GM23338 (cell line): ENCODE data around the gene FLNC. TPM values are rescaled to one million over a fixed set of nuclear protein-coding genes. Genes with fewer than 3 reads are reported as not detected.

Experiments
- ATAC-seq: fragments of 200-7000 bp; cut with Tn5 transposase; 3 replicates; pipeline ENCODE4 v1.9.1; 2020
- DNase-seq: peaks from one replicate; pipeline ENCODE4 v3.0.0-alpha.2; 2015; ENCODE audit warnings: low spot score
- H2AFZ ChIP-seq: fragments of 200-600 bp; sonication (generic); 2 replicates; pipeline ENCODE4 v1.8.0; 2016; ENCODE audit warnings: antibody characterized with exemption, mild to moderate bottlenecking, moderate library complexity
- H3F3A ChIP-seq: fragments of 200-600 bp; sonication (generic); replicated peaks from 2 replicates; pipeline ENCODE4 v1.8.0; 2017; ENCODE audit warnings: antibody characterized with exemption, mixed run types, low read depth
- H3K27ac ChIP-seq: fragments of 200-600 bp; sonication (generic); 2 replicates; pipeline ENCODE4 v1.6.1; 2016; ENCODE audit warnings: low read depth
- H3K27me3 ChIP-seq: fragments of 200-600 bp; sonication (generic); 2 replicates; pipeline ENCODE4 v1.8.0; 2016; ENCODE audit warnings: mild to moderate bottlenecking, mixed run types, moderate library complexity; ENCODE audit not compliant: insufficient read depth
- H3K36me3 ChIP-seq: fragments of 200-600 bp; sonication (generic); 2 replicates; pipeline ENCODE4 v1.8.0; 2016; ENCODE audit warnings: mild to moderate bottlenecking; ENCODE audit not compliant: insufficient read depth
- H3K4me1 ChIP-seq: fragments of 200-600 bp; sonication (generic); 2 replicates; pipeline ENCODE4 v1.8.0; 2016; ENCODE audit warnings: mild to moderate bottlenecking, moderate library complexity; ENCODE audit not compliant: insufficient read depth
- H3K4me2 ChIP-seq: fragments of 200-600 bp; sonication (generic); 2 replicates; pipeline ENCODE4 v1.7.1; 2017; ENCODE audit warnings: mixed run types
- H3K4me3 ChIP-seq: fragments of 200-600 bp; sonication (generic); 2 replicates; pipeline ENCODE4 v1.6.1; 2016; ENCODE audit warnings: mixed run types
- H3K79me2 ChIP-seq: fragments of 200-600 bp; sonication (generic); replicated peaks from 2 replicates; pipeline ENCODE4 v1.8.0; 2017; ENCODE audit warnings: mild to moderate bottlenecking; ENCODE audit not compliant: insufficient read depth
- H3K9me2 ChIP-seq: fragments of 200-600 bp; sonication (generic); 2 replicates; pipeline ENCODE4 v1.8.0; 2017; ENCODE audit not compliant: insufficient read depth
- H4K20me1 ChIP-seq: fragments of 200-600 bp; sonication (generic); replicated peaks from 2 replicates; pipeline ENCODE4 v1.8.0; 2017; ENCODE audit warnings: mild to moderate bottlenecking; ENCODE audit not compliant: insufficient read depth
- H3K27ac Mint-ChIP-seq: 2 replicates; pipeline ENCODE4 v1.8.0; 2020; ENCODE audit warnings: inconsistent platforms, mild to moderate bottlenecking, moderate library complexity, mixed read lengths
- H3K27me3 Mint-ChIP-seq: 3 replicates; pipeline ENCODE4 v1.8.0; 2022; ENCODE audit warnings: low read depth, mild to moderate bottlenecking, moderate library complexity, mixed read lengths, inconsistent platforms; ENCODE audit not compliant: insufficient read depth, poor library complexity
- H3K36me3 Mint-ChIP-seq: 3 replicates; pipeline ENCODE4 v1.8.0; 2021; ENCODE audit warnings: low read depth, mild to moderate bottlenecking, inconsistent platforms, moderate library complexity, mixed read lengths
- H3K4me1 Mint-ChIP-seq: 3 replicates; pipeline ENCODE4 v1.8.0; 2020; ENCODE audit warnings: mild to moderate bottlenecking, inconsistent platforms, mixed read lengths
- H3K4me3 Mint-ChIP-seq: 3 replicates; pipeline ENCODE4 v1.8.0; 2021; ENCODE audit warnings: moderate library complexity, mild to moderate bottlenecking, inconsistent platforms, mixed read lengths
- H3K9me3 Mint-ChIP-seq: 3 replicates; pipeline ENCODE4 v1.8.0; 2020; ENCODE audit warnings: moderate library complexity, mild to moderate bottlenecking, inconsistent platforms, mixed read lengths
- CREB1 ChIP-seq: fragments of 250-450 bp; sonication (Bioruptor Pico); IDR thresholded peaks from 2 replicates; pipeline ENCODE4 v1.5.0; 2020; ENCODE audit warnings: low read depth, mild to moderate bottlenecking, moderate library complexity
- EZH2 ChIP-seq: fragments of 200-600 bp; sonication (generic); IDR thresholded peaks from one replicate; pipeline ENCODE4 v1.8.0; 2017; ENCODE audit warnings: antibody characterized with exemption, mild to moderate bottlenecking, low read depth; ENCODE audit not compliant: unreplicated experiment
- EZH2phosphoT487 ChIP-seq: fragments of 200-600 bp; sonication (generic); IDR thresholded peaks from one replicate; pipeline ENCODE4 v1.8.1; 2018; ENCODE audit warnings: antibody characterized with exemption; ENCODE audit not compliant: unreplicated experiment
- JUNB ChIP-seq: IDR thresholded peaks from one replicate; pipeline ENCODE4 v1.6.1; 2016; ENCODE audit warnings: antibody characterized with exemption; ENCODE audit not compliant: unreplicated experiment
- NANOG ChIP-seq: IDR thresholded peaks from 2 replicates; pipeline ENCODE4 v1.6.1; 2016; ENCODE audit warnings: antibody characterized with exemption, borderline replicate concordance
- POLR2AphosphoS5 ChIP-seq: IDR thresholded peaks from 2 replicates; pipeline ENCODE4 v1.6.1; 2016; ENCODE audit warnings: antibody characterized with exemption, low read depth
- STAT1 ChIP-seq: IDR thresholded peaks from one replicate; pipeline ENCODE4 v1.6.1; 2016; ENCODE audit warnings: antibody characterized with exemption; ENCODE audit not compliant: unreplicated experiment
- ZNF114 ChIP-seq: fragments of 250-450 bp; sonication (Bioruptor Pico); IDR thresholded peaks from 2 replicates; pipeline ENCODE4 v1.5.0; 2020; ENCODE audit warnings: mild to moderate bottlenecking, moderate library complexity
- ZNF331 ChIP-seq: fragments of 250-450 bp; sonication (Bioruptor Pico); IDR thresholded peaks from 2 replicates; pipeline ENCODE4 v1.5.0; 2020; ENCODE audit warnings: low read depth, mild to moderate bottlenecking, moderate library complexity
- ZNF462 ChIP-seq: fragments of 250-450 bp; sonication (Bioruptor Pico); IDR thresholded peaks from 2 replicates; pipeline ENCODE4 v1.5.0; 2020; ENCODE audit warnings: mild to moderate bottlenecking, moderate library complexity
- polyA plus RNA-seq: library from polyadenylated mRNA; unstranded; fragments of >200 nt; fragmentation: Nextera tagmentation; extraction: Ambion mirVana; gene quantifications from 2 replicates; pipeline ENCODE4 v1.2.1, GENCODE V29; 2016
- total RNA-seq: library from RNA; depleted of rRNA; stranded (reverse); fragments of >200 nt; shearing (Covaris generic); gene quantifications from 2 replicates; pipeline ENCODE4 v1.2.3, GENCODE V29; 2014
- TF ChIP-seq, protein P1 (sequence below): IDR thresholded peaks from 2 replicates; pipeline ENCODE4 v1.6.1; 2016; ENCODE audit warnings: antibody characterized with exemption
- TF ChIP-seq, protein P2 (sequence below): IDR thresholded peaks from one replicate; pipeline ENCODE4 v1.6.1; 2018; ENCODE audit warnings: antibody characterized with exemption; ENCODE audit not compliant: unreplicated experiment

The FLNC gene
- total and polyA plus RNA-seq, 2 experiments from 2014 or later: 0.65 to 11.8 TPM

GRCh38 chr7:128894101-128894440 lies 63.9 kb downstream of the FLNC start:
- H4K20me1 ChIP-seq: no peaks in the 10 kb centered on the region
- Mint-ChIP-seq H3K4me1 (no peaks in the 10 kb centered on the region; the same call in 2 of the 3 replicates), H3K27me3 (peaks cover 9% of the 10 kb centered on the region), H3K36me3 (peaks cover 4% of the 10 kb centered on the region), H3K9me3 (peaks cover 5% of the 10 kb centered on the region; the same call in 2 of the 3 replicates), H3K27ac (no peak overlapping the region), H3K4me3 (no peak overlapping the region)
- peaks cover 6% of the 10 kb centered on the region; the same call in 1 of the 2 replicates for H3K4me1 ChIP-seq
- no peak overlapping the region for H3K4me2 ChIP-seq
- H3K27ac ChIP-seq: no peak overlapping the region
- DNase-seq (no peak), ATAC-seq (no peak)
- 0 out of 2 replicates have a peak, but pooled peaks cover 7% of the 10 kb centered on the region for H3K36me3 ChIP-seq
- H2AFZ ChIP-seq: no peak overlapping the region
- H3K79me2 ChIP-seq: no peaks in the 10 kb centered on the region
- H3K9me2 ChIP-seq: no peaks in the 10 kb centered on the region
- no peak overlapping the region for H3K4me3 ChIP-seq
- H3K27me3 ChIP-seq: peaks cover 10% of the 10 kb centered on the region; the same call in 1 of the 2 replicates
- no peaks in the 10 kb centered on the region for H3F3A ChIP-seq
- TF ChIP-seq, protein P1, sequence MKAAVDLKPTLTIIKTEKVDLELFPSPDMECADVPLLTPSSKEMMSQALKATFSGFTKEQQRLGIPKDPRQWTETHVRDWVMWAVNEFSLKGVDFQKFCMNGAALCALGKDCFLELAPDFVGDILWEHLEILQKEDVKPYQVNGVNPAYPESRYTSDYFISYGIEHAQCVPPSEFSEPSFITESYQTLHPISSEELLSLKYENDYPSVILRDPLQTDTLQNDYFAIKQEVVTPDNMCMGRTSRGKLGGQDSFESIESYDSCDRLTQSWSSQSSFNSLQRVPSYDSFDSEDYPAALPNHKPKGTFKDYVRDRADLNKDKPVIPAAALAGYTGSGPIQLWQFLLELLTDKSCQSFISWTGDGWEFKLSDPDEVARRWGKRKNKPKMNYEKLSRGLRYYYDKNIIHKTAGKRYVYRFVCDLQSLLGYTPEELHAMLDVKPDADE: no peak

- DNase-seq (no peak), ATAC-seq (no peak)
- H3K4me1 ChIP-seq: no peaks in the 10 kb centered on the region
- H3K4me2 ChIP-seq: no peak overlapping the region
- no peaks in the 10 kb centered on the region for H3F3A ChIP-seq
- peaks cover under 1% of the 10 kb centered on the region; the same call in 1 of the 2 replicates for H3K27me3 ChIP-seq
- H3K27ac Mint-ChIP-seq: no peak overlapping the region
- H3K36me3 ChIP-seq: 0 out of 2 replicates have a peak, but pooled peaks cover 7% of the 10 kb centered on the region
- no peaks in the 10 kb centered on the region for H3K4me1 Mint-ChIP-seq
- H3K36me3 Mint-ChIP-seq: peaks cover 4% of the 10 kb centered on the region
- peaks cover 4% of the 10 kb centered on the region for H3K27me3 Mint-ChIP-seq
- H3K4me3 ChIP-seq: no peak overlapping the region
- no peaks in the 10 kb centered on the region for H4K20me1 ChIP-seq
- no peaks in the 10 kb centered on the region for H3K79me2 ChIP-seq
- H3K27ac ChIP-seq: no peak overlapping the region
- H3K9me2 ChIP-seq: 0 out of 2 replicates have a peak, but pooled peaks cover 2% of the 10 kb centered on the region
- H3K4me3 Mint-ChIP-seq: no peak overlapping the region
- H3K9me3 Mint-ChIP-seq: peaks cover 7% of the 10 kb centered on the region; the same call in 2 of the 3 replicates
- no peak overlapping the region for H2AFZ ChIP-seq
- TF ChIP-seq STAT1 (no peak), ZNF462 (CRISPR knock-in tag) (no peak), POLR2AphosphoS5 (no peak), JUNB (no peak), CREB1 (no peak), EZH2phosphoT487 (no peak), ZNF331 (no peak), ZNF114 (CRISPR knock-in tag) (no peak), NANOG (no peak), EZH2 (no peak)
- TF ChIP-seq, protein P2, sequence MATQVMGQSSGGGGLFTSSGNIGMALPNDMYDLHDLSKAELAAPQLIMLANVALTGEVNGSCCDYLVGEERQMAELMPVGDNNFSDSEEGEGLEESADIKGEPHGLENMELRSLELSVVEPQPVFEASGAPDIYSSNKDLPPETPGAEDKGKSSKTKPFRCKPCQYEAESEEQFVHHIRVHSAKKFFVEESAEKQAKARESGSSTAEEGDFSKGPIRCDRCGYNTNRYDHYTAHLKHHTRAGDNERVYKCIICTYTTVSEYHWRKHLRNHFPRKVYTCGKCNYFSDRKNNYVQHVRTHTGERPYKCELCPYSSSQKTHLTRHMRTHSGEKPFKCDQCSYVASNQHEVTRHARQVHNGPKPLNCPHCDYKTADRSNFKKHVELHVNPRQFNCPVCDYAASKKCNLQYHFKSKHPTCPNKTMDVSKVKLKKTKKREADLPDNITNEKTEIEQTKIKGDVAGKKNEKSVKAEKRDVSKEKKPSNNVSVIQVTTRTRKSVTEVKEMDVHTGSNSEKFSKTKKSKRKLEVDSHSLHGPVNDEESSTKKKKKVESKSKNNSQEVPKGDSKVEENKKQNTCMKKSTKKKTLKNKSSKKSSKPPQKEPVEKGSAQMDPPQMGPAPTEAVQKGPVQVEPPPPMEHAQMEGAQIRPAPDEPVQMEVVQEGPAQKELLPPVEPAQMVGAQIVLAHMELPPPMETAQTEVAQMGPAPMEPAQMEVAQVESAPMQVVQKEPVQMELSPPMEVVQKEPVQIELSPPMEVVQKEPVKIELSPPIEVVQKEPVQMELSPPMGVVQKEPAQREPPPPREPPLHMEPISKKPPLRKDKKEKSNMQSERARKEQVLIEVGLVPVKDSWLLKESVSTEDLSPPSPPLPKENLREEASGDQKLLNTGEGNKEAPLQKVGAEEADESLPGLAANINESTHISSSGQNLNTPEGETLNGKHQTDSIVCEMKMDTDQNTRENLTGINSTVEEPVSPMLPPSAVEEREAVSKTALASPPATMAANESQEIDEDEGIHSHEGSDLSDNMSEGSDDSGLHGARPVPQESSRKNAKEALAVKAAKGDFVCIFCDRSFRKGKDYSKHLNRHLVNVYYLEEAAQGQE: no peak
Observed at GRCh38 chr7:128895320-128895719, 65.1 kb downstream of the FLNC start.
